GM19099 (cell line): ENCODE data around the gene PCDHGA5.
"Not testable (repeated sequence)": the region's sequence is repeated elsewhere in the genome, so short reads cannot be mapped to it uniquely, and the experiment has no call there.

Source experiments
- POLR2A ChIP-seq: IDR thresholded peaks from 3 replicates; pipeline ENCODE4 v1.6.1; 2011; ENCODE audit warnings: low read depth; ENCODE audit not compliant: insufficient read length; ENCODE audit errors: extremely low read depth

The PCDHGA5 gene

DNA sequence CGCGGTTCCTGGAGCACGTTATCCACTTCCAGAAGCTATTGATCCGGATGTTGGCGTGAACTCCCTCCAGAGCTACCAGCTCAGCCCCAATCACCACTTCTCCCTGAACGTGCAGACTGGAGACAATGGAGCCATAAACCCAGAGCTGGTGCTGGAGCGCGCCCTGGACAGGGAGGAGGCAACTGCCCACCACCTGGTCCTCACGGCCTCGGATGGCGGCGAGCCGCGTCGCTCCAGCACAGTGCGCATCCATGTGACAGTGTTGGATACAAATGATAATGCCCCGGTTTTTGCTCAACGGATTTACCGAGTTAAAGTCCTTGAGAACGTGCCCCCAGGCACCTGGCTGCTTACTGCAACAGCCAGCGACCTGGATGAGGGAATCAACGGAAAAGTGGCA, 39.4 kb downstream of the PCDHGA5 start:
- TF ChIP-seq POLR2A = no peak

DNA sequence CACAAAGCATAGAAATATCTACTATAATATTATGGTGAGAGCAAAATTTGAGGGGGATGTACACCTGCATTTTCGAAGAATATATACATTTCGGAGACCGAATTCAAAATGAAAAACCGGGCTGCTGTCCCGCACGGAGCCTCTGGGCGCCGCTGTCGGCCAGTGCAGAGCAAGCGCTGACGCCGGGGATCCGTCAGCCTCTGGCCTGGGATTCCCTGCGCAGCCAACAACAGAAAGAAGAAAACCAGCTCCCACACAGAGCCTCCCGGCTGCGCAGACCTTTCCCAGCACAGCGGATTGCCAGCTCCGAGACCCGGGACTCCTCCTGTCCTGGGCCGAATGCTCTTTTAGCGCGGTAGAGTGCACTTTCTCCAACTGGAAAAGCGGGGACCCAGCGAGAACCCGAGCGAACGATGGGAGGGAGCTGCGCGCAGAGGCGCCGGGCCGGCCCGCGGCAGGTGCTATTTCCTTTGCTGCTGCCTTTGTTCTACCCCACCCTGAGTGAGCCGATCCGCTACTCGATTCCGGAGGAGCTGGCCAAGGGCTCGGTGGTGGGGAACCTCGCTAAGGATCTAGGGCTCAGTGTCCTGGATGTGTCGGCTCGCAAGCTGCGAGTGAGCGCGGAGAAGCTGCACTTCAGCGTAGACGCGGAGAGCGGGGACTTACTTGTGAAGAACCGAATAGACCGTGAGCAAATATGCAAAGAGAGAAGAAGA, 44.0 kb downstream of the PCDHGA5 start, which contains the start of gene PCDHGB6:
Gene PCDHGB6, plus strand, starts transcription at position 232 of the 716 bp plus-strand sequence. Its CDS starts 182 bp downstream, at position 414.
- TF ChIP-seq POLR2A = not testable (repeated sequence)

DNA sequence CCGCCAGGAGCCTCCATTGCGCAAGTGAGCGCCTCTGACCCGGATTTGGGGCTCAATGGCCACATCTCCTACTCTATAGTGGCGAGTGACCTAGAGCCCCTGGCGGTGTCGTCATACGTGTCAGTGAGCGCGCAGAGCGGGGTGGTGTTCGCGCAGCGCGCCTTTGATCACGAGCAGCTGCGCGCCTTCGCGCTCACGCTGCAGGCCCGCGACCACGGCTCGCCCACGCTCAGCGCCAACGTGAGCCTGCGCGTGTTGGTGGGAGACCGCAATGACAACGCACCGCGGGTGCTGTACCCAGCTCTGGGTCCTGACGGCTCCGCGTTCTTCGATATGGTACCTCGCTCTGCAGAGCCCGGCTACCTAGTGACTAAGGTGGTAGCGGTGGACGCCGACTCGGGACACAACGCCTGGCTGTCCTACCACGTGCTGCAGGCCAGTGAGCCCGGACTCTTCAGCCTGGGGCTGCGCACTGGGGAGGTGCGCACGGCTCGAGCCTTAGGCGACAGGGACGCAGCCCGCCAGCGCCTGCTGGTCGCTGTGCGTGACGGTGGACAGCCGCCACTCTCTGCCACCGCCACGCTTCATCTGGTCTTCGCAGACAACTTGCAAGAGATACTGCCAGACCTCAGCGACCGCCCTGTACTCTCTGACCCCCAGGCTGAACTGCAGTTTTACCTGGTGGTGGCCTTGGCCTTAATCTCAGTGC, 45.8 kb downstream of the PCDHGA5 start:
- no peak for TF ChIP-seq POLR2A

DNA sequence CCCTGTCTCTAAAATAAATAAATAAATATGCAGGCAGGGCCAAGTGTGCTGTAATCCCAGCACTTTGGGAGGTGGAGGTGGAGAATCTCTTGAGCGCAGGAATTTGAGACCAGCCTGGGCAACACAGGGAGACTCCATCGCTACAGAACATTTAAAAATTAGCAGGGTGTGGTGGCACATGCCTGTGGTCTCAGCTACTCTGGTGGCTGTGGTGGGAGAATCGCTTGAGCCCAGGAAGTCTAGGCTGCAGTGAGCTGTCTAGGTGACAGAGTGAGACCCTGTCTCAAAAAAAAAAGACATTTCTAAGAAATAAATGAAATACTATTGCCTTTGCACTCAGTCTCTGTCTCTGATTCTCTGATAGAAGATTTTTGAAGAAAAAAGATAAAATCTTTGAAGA, 47.6 kb downstream of the PCDHGA5 start:
- no peak for TF ChIP-seq POLR2A

DNA sequence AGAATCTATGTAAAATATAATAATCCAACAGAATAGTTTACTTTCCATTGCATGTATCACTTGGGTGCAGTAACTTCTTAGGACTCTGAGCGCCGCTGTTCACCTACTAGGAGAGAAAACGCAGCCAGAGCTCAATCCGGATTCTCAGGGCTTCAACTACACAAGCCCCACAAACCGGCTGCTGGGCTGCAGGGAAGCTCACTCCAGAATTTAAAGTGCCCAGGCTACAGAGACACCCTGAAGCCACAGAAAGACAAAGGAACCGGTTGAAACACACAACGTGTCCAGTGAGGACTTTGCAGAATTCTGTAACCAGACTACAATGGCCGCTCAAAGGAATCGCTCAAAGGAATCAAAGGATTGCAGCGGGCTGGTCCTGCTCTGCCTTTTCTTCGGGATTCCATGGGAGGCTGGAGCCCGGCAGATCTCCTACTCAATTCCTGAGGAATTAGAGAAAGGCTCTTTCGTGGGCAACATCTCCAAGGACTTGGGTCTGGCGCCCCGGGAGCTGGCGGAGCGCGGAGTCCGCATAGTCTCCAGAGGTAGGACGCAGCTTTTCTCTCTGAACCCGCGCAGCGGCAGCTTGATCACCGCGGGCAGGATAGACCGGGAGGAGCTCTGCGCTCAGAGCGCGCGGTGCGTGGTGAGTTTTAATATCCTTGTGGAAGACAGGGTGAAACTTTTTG, 49.0 kb downstream of the PCDHGA5 start, which contains the start of gene PCDHGA10:
Gene PCDHGA10, plus strand, starts transcription at position 134 of the 686 bp plus-strand sequence. Its CDS starts 189 bp downstream, at position 323.
- no peak for TF ChIP-seq POLR2A

DNA sequence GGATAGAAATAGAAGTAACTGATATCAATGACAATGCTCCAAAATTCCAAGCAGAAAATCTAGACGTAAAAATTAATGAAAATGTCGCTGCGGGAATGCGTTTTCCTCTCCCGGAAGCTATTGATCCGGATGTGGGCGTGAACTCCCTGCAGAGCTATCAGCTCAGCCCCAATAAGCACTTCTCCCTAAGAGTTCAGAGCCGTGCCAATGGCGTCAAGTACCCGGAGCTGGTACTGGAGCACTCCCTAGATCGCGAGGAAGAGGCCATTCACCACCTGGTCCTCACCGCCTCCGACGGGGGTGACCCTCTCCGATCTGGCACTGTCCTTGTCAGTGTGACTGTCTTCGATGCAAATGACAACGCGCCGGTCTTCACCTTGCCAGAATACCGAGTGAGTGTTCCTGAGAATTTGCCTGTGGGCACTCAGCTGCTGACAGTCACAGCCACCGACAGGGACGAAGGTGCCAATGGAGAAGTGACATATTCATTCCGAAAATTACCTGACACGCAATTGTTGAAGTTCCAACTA, 49.6 kb downstream of the PCDHGA5 start:
- TF ChIP-seq POLR2A = no peak
